ENCODE data around the gene LRRC27.

DNA sequence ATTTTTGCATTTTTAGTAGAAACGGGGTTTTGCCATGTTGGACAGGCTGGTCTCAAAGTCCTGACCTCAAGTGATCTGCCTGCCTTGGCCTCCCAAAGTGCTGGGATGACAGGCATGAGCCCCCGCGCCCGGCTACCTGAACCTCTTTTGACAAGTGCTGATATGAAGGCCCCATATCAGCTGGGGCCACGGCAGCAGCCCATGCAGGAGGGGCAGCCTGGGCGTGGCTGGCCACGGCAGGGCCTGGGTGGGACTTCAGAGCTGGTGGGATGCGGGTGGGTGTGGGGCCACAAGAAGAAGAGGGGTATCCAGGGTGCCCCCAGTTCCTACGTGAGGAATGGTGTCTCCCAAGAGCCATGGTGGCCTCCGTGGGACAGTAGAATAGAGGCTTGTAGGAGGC lies 6.9 kb downstream of the LRRC27 start:
- TF ChIP-seq, protein P1, sequence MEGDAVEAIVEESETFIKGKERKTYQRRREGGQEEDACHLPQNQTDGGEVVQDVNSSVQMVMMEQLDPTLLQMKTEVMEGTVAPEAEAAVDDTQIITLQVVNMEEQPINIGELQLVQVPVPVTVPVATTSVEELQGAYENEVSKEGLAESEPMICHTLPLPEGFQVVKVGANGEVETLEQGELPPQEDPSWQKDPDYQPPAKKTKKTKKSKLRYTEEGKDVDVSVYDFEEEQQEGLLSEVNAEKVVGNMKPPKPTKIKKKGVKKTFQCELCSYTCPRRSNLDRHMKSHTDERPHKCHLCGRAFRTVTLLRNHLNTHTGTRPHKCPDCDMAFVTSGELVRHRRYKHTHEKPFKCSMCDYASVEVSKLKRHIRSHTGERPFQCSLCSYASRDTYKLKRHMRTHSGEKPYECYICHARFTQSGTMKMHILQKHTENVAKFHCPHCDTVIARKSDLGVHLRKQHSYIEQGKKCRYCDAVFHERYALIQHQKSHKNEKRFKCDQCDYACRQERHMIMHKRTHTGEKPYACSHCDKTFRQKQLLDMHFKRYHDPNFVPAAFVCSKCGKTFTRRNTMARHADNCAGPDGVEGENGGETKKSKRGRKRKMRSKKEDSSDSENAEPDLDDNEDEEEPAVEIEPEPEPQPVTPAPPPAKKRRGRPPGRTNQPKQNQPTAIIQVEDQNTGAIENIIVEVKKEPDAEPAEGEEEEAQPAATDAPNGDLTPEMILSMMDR (IDR thresholded peaks at IDR 0.05; ENCODE audit: low read length): no peak
- no peak for TF ChIP-seq EZH2 (IDR thresholded peaks at IDR 0.05; ENCODE audit: borderline replicate concordance, low read length)

Measured in OCI-LY1 (cell line).